HG03457 (cell line): ENCODE results near the gene ADPRHL1.
"Not testable (repeated sequence)": the region's sequence is repeated elsewhere in the genome, so short reads cannot be mapped to it uniquely, and the experiment has no call there.

ENCODE experiments used
- ATAC-seq: cut with Tn5 transposase; IDR thresholded peaks from one replicate; pipeline ENCODE4 v1.9.1; 2021; ENCODE audit warnings: moderate number of reproducible peaks; ENCODE audit not compliant: unreplicated experiment

ADPRHL1 gene

DNA sequence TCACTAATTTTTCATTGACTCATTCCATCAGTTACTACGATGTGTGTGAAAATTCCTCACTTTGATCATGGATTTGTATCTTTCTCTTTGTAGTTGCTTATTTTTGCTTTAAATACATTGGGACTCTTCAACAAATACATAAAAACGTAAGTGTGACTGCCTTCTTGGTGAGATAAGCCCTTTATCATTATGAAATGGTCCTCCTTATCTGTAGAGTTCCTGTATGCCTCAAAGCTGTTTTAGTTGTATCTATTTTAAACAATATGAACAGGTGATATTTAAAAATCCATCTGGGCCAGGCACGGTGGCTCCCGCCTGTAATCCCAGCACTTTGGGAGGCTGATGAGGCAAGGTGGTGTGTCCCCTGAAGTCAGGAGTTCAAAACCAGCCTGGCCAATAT is 25.9 kb upstream of the ADPRHL1 start:
- ATAC-seq = no peak

DNA sequence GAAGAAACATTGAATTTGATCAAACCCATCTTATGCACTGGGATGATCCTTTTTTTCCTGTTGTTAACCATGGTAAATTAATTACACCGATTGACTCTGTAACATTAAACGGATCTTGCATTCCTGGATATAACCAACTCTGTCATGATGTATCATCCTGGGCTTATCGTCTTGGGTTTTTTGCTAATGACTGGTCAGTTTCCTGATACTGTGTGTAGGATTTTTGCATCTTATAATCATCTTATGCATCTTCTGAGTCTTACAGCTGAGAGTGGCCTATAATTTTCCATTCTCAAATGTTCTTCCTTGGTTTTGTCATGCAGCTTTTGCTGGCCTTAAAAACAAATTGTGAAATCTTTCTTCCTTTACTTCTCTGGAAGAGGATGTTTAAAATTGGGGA is 24.4 kb upstream of the ADPRHL1 start:
- no peak for ATAC-seq

DNA sequence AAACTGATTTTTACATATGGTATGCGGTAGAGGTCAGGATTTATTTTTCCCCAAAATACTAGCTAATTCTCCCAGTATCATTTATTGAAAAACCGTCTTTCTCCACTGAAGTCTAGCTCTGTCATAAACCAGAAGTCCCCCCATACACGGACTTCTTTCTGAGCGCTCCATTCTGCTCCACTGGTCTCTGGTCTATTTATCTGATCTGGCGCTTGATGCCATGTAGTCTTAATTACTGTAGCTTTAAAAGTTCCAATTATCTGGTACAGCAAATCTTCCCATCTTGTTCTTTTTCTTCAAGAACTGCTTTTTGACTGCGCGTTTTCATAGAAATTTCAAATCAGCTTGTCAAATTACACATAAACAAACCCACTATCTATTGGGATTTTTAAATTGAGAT is 23.5 kb upstream of the ADPRHL1 start:
- no peak for ATAC-seq

DNA sequence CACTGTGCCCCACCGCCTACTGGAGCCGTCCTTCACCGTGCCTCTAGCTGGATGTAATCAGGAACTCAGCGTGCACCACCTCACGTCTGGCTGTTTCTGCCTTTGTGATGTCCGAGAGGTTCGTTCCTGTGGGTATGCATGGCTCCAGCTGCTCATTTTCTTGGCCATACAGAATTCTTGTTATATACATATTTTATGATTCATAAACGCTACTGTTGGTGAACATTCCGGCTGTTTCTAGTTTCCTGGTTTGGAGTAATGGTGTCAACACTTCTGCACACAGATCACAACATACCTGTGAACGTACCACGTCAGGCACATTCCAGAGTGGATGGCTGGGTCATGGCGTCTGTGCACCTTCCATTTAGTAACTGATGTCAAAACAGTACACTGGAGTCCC is 22.6 kb upstream of the ADPRHL1 start:
- ATAC-seq = no peak

DNA sequence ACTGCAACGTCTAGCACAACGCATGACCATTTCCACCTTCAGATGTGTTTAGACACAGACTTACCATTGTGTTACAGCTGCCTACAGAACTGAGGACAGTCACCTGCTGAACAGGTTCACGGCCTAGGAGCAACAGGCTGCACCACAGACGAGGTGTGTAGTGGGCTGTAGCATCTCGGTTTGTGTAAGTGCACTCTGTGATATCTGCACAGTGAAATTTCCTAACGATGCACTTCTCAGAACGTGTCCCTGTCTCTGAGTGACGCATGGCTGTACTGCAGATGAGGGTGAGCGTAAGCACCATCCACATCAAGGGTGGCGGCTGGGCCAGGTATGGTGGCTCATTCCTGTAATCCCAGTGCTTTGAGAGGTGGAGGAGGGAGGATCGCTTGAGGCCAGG is 22.0 kb upstream of the ADPRHL1 start:
- ATAC-seq = no peak

DNA sequence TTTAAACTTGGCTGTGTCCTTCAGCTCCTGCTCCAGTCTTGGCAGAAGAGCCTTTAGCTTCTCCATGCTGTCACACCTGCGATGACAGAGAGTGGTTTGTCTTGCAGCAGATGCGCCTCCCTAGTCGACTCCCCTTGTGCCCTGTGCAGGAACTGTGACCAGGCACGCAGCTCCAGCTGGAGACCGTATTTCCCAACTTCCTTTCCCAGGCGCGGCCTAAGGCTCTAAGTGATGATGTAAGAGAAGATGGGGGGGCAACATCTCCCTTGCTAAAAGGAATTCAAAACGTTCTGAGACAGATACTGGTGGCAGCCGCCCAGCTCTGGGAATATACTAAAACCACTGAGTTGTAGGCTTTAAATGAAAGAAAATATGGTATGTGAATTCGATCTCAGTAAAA is 20.9 kb upstream of the ADPRHL1 start:
- ATAC-seq = no peak

DNA sequence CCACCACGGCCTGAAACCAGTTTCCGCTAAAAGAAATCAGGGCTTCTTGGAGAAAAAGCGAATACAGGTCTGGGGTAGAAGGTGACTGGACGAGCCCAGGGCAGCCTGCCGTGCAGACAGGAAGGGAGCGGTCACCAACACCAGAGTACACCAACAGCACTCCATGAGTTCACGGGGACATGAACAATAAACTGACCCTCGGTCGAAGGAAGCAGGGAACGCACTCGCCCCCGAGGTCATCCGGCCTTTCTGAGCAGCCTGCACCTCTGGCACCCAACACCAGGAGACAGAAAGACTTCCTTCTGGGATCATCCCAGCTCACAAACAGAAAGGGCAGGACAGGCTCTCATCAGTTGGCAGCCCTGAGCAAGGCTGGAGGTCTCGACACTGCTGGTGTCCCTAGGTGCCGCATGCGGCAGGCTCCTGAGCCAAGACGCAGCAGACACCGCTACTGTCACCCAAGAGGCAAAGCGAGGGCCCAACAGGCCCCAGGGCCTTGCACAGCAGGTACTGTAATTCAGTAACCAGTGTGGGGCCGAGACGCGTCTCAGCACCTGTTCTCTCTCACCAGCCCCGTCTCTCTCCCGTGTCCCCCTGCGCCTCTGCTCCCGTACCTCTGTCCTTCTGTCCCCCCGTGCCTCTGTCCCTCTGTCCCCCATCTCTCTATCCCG is 19.2 kb upstream of the ADPRHL1 start:
- ATAC-seq = no peak

DNA sequence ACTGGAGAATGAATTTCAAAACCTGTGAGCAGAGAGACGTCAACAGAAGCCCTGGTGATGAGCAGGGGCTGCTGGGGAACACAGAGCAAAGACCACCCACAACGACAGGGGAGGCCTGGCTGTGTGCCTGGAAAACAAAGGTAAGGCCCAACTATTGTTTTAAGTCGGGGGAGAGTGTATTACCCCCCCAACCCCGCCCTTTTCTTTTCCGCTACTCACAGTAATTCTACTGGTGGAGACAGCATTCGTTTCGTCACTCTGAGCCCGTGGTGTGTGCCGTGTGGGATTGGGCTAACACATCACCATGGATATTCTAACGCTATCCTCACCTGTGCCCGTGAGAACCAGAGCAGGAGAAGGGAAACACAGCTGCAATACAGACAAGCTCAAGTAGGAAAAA is 18.6 kb upstream of the ADPRHL1 start:
- ATAC-seq = no peak

DNA sequence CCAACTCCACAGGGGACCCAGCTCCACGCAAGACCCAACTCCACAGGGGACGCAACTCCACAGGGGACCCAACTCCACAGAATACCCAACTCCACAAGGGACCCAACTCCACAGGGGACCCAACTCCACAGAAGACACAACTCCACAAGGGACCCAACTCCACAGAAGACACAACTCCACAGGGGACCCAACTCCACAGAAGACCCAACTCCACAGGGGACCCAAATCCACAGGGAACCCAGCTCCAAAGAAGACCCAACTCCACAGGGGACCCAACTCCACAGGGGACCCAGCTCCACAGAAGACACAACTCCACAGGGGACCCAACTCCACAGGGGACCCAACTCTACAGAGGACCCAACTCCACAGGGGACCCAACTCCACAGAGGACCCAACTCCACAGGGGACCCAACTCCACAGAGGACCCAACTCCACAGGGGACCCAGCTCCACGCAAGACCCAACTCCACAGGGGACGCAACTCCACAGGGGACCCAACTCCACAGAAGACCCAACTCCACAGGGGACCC is 17.4 kb upstream of the ADPRHL1 start:
- not testable (repeated sequence) for ATAC-seq

DNA sequence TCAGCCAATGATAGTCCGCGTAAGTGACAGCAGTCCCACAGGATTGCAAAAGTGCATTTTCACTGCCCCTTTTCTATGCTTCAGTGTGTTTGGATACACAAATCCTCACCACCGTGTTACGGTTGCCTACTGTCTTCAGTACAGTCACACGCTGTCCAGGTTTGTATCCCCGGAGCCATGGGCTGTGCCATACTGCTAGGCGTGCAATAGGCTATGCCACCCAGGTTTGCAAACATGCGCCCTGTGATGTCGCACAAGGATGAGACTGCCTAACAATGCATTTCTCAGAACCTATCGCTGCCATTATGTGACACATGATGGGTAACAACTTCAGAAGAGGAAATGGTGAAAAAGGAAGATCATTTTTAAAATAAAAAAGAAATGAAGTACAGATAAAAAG is 16.8 kb upstream of the ADPRHL1 start:
- no peak for ATAC-seq

DNA sequence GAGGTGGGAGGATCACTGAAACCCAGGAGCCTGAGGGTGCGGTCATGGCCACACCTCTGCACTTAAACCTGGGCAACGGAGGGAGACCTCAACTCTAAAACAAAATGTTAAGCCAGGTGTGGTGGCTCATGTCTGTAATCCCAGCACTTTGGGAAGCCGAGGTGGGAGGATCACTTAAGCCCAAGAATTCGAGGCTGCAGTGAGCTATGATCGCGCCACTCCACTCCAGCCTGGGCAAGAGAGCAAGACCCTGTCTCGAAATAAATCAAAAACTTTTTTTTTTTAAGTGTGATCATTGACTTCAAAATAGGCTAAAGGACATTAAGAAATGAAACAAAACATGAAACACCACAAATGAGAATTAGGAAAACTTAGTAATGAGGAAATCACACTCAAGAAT is 16.3 kb upstream of the ADPRHL1 start:
- ATAC-seq = no peak

DNA sequence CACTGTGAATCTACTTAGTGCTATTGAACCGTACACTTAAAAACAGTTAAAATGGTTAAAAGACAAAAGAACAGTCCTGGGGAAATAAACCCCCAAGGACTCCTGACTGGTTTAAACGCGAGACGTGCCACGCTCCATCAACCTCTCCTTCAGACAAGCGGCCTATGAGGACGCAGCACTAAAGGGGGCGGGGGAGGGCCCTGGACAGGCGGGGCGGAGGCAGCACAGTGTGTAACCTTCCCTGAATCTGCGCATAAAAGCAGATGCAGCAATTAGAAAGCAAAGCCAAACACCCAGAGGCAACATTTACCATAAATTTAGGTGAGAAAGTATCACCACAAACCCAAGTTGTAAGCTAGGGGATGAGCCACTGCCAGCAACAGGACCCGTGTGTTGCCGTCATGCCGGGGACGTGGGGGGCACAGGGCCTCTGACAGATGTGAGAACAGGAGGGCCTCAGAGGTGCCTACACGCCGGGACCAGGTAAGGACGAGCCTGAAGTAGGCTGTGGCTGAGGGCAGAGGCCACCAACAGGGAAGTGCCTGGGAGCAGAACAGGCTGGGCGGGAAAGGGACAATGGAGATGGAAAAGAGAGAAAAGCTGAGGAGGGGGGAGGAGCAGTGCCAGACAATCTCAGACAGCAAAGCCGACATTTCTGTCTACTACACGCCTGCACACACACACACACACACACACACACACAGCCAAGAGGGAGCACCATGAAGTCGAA is 15.3 kb upstream of the ADPRHL1 start:
- ATAC-seq = no peak

DNA sequence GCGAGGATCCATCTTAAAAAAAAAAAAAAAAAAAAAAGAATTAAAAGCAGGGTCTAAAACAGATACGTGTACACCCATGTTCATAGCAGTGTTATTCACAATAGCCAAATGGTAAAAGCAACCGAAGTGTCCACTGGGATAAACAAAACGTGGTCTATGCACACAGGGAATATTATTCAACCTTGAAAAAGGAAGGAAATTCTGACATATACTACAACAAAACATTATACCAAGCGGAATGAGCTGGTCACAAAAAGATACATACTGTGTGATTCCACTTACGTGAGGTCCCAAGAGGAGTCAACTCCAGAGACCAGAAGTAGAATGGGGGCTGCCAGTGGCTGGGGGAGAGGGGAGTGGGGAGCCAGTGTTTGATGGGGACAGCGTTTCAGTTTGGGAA is 14.7 kb upstream of the ADPRHL1 start:
- no peak for ATAC-seq

DNA sequence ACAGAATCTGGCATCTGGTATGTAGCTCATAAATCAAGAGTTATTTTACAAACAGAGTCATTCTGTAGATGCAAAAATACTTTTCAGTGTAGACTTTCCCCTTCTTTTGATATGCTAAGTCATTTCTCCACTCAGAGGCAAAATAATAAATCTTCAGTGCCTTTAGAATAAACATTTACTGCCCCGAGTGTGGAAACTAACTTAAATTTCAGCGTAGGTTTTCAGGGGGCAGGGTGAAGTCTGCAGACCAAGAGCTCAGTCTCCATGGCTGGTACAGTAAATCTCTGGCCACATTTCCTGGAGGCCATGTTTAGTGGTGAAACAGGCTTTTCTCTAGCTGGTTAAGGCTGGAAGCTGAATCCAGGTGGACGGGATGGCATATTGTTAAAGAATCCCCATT is 13.1 kb upstream of the ADPRHL1 start:
- no peak for ATAC-seq

DNA sequence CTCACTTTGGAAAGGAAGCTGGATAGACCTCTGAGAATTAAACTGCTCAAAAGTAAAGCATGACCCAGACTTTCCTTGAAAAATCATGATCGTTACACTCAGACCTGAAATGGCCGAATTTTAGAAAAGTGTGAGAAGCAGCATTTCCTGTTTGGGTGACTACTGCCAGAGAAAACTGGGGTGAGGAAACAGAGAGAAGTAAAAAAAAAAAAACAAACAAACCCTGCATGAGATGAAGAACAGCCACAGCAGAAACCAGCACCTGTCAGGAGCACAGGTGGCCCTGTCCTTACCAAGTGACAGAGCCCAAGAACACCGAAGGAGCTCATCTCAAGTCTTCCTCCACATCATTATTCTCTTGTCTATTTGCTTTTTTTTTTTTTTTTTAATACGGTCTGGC is 12.0 kb upstream of the ADPRHL1 start:
- no peak for ATAC-seq

DNA sequence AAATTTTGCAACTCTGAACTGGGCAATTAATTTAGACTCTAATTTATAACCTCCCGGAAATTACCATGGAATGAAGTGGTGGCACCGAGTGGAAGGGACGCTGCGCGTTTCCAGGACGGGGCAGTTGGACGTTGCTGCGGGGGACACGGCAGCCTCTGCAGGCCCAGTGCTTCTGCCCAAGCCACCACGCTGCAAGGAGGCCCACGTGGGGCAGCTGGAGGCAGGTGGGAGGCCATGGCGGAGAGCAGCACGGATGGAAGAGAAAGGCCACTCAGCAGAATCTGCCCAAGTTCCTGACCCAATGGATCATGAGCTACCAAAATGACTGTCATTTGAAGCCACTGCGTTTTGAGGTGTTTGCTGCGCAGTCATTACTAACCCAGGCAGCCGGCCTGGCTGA is 11.2 kb upstream of the ADPRHL1 start:
- no peak for ATAC-seq

DNA sequence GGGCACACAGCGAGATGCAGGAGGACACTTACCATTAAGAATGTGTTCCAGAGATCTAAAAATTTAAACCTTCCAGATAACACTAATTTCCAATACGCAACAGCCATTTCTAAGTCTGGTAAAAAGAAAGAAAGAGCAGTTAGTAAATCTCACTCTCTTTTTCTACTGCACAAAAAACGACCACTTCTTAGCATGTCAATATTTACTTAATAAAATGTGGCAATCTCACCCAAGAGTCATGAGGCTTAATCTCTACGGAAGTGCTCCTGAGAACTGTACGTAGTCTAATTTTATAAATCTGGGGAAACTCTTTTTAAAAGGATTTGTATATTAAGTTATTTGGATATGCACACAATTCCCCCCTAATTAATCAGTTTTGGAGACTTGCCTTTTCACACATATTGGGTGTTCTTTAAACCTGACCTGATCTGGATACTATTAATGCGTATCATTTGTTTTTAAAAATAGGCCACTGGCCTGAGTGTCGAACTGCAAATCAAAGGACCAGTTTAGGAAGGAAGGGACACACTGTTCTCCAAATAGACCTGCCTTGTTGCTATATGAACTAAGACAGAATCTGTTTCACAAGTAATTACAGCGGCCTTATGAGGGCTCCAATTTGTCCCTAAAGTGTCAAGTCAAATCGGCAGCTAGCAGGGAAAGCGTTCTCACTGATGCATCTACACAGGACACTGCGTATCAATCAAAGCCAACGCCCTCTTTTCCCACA is 7.9 kb upstream of the ADPRHL1 start:
- ATAC-seq = no peak

DNA sequence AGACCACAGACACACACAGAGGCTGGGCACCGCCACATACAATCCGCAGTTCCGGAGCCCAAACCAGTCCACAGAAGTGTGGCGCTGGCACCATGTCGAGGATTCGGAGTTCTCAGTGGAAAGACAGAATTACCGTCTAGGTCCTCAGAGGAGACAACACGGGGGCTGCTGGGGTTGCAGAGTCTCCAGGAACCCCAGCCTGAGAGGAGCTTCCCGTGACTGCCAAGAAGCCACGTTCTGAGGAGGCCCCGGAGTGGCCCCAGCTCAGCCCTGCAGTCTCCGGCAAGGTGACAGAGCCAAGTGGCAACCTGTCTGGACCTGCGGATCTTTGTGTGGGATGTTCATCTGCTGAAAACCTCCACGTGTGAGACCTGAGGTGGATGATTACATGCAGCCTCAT is 7.3 kb upstream of the ADPRHL1 start:
- ATAC-seq = no peak

DNA sequence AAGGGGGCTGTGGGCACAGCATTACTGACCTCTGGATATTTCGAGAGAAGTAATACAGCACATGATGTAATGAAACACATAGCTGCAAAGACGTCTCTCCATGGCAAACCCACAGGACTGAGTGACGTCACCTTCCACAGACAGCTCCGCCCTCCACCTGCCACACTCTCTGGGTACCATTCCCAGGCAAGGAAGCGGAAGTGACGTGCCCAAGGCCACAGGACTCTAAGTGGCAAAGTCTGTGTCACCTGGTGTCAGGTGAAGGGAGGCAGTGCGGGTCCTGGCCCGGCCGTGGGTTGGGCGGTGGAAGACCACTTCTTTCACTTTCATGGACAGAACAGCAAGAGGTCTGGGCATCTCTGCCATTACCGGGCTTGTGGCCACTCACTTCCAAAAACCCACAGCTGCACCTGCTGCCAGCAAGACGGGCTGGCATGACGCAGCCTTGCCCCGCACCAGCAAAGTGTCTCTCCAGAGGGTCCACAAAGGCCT is 6.8 kb upstream of the ADPRHL1 start:
- no peak for ATAC-seq

DNA sequence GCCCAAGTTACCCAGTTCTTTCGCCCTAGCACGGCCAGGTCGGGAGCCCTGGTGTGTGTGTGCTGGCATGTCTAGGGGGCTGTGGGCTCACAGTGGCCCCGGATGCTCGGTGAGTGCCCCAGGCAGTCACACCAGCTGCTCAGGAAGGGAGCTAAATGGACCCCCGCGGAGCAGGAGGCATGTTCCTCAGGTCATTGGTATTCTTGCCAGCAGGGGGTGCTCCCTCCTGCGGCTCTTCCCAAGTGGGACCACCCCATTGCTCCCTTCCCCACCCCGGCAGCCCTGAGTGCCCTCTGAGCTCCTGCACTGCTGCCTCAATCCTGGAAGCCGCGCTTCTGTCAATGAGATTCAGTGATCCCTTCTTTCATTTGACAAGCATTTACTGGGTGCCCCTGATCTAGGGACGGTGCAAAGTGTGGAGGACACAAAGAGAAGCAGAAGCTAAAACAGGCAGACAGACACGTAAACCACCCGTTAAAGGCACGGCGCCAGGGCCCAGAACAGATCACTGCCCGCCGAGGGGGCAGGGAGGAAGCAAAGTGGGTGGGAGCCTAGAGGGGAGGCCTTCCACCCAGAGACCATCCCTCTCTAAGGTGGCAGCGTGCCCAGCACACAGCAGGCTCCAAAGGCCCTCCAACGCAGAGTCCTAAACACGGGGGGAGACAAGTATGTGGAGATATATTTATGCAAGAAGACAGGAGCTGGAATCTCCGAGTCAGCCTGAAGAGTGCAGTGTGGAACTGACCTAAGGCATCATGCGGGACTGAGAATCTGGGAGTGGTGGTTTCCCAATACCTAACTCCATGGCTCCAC is 5.2 kb upstream of the ADPRHL1 start:
- ATAC-seq = no peak

DNA sequence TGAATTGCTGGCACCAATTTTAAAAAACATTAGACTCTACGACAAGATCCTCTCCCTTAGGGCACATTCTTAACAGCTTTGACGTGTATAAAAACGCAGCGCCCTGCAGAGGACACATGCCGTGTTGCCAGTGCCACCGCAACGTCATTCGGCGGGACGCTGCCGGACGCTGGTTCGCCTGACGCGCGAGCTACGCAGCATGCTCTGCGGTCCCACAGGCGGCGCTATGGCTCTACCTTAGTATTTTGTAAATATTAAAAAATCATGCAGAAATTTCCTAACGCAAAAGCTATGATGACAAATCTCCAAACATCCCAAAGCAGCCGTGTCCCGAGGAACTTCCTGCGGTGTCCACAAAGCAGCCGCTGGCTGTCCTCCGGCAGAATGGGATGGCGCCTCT is 4.2 kb upstream of the ADPRHL1 start:
- ATAC-seq = no peak
